H1 (cell line): Measurements from ENCODE around the gene PRR35. TPM values are rescaled to one million over a fixed set of nuclear protein-coding genes. Genes with fewer than 3 reads are reported as not detected.

ENCODE experiments used
- CREB1 ChIP-seq: IDR thresholded peaks from 2 replicates; pipeline ENCODE4 v1.6.1; 2012; ENCODE audit warnings: inconsistent platforms
- JUN ChIP-seq: IDR thresholded peaks from 2 replicates; pipeline ENCODE4 v1.6.1; 2011; ENCODE audit warnings: low read depth, mild to moderate bottlenecking, improper control_type of control experiment, low read length
- MAFK ChIP-seq: IDR thresholded peaks from 2 replicates; pipeline ENCODE4 v1.6.1; 2012; ENCODE audit warnings: low read depth, mild to moderate bottlenecking, improper control_type of control experiment, low read length
- SP1 ChIP-seq: IDR thresholded peaks from 2 replicates; pipeline ENCODE4 v1.6.1; 2011; ENCODE audit warnings: low read depth, low read length
- polyA plus RNA-seq, 7 experiments: library from polyadenylated mRNA; depleted of rRNA in 3 of 7; stranded (reverse) in 5 of 7; unstranded in 2 of 7; fragments of >200 nt in 5 of 7; fragments of 200-250 nt in 2 of 7; gene quantifications; 1 replicate in 5 of 7; 2 replicates in 1 of 7; 4 replicates in 1 of 7; pipeline versions ENCODE4 v1.2.1 to v1.2.3, GENCODE V29; 2011 to 2013; ENCODE audit warnings: missing spikeins in 2 of 7, mixed read lengths in 2 of 7
- total RNA-seq: library from RNA; stranded (reverse); fragmentation: NEBNext Ultra II Directional; extraction: Animal tissue kit (Norgen Biotek cat#: 25700); gene quantifications from 2 replicates; pipeline ENCODE4 v1.2.1, GENCODE V29; 2021

PRR35 gene
- total and polyA plus RNA-seq, 2 of the 8 experiments (the other 6 are each of a cell fraction or from before 2014, with no cell fraction given), result 0.38 to 0.50 TPM

GRCh38 chr16:534856-535445 lies 25.2 kb upstream of the PRR35 start (continued):
- no peak for TF ChIP-seq SP1
- TF ChIP-seq JUN, result no peak
- TF ChIP-seq CREB1, result no peak
- TF ChIP-seq MAFK, result no peak
